OCI-LY7 (cell line): Measurements from ENCODE around the gene PODNL1. TPM values are rescaled to one million over a fixed set of nuclear protein-coding genes. Genes with fewer than 3 reads are reported as not detected.

ENCODE experiments used
- BruUV-seq: library from RNA; stranded (reverse); fragments of 400-500 nt; replicated peaks from 2 replicates; lab custom pipeline; 2021; lab: Mats Ljungman, UMichigan
- CTCF ChIA-PET: fragments of 300-600 bp; sonication (Branson Sonifier 250); formaldehyde crosslinking; loops from one replicate; lab custom pipeline; 2022; ENCODE audit warnings: antibody characterized with exemption; ENCODE audit not compliant: unreplicated experiment; lab: Charles Lee
- POLR2A ChIA-PET: fragments of 300-600 bp; sonication (Branson Sonifier 250); formaldehyde crosslinking; loops from one replicate; lab custom pipeline; 2022; ENCODE audit warnings: antibody characterized with exemption; lab: Charles Lee
- DNase-seq: peaks from one replicate; pipeline ENCODE4 v3.0.0-alpha.2; 2015; ENCODE audit warnings: low spot score
- H2AFZ ChIP-seq: fragments of 200-600 bp; sonication (generic), shearing (Covaris generic); 2 replicates; pipeline ENCODE4 v1.6.1; 2014; ENCODE audit warnings: mild to moderate bottlenecking, antibody characterized with exemption, low read length, moderate library complexity
- H3K27ac ChIP-seq: fragments of 200-600 bp; sonication (generic); 2 replicates; pipeline ENCODE4 v1.5.1; 2014; ENCODE audit warnings: mixed run types, low read depth, mild to moderate bottlenecking, moderate library complexity, low read length, inconsistent platforms; ENCODE audit not compliant: poor library complexity, severe bottlenecking
- H3K36me3 ChIP-seq: fragments of 200-600 bp; sonication (generic); 2 replicates; pipeline ENCODE4 v1.6.1; 2014; ENCODE audit warnings: mild to moderate bottlenecking, antibody characterized with exemption, low read length, moderate library complexity, mixed read lengths; ENCODE audit not compliant: insufficient read depth
- H3K4me1 ChIP-seq: fragments of 200-600 bp; sonication (generic); 2 replicates; pipeline ENCODE4 v1.5.1; 2014; ENCODE audit warnings: mild to moderate bottlenecking, low read length; ENCODE audit not compliant: insufficient read depth, poor library complexity, severe bottlenecking
- H3K4me2 ChIP-seq: fragments of 200-600 bp; sonication (generic); 2 replicates; pipeline ENCODE4 v1.6.1; 2014; ENCODE audit warnings: mild to moderate bottlenecking, low read length
- H3K4me3 ChIP-seq: fragments of 200-600 bp; sonication (generic); 2 replicates; pipeline ENCODE4 v1.5.1; 2014; ENCODE audit warnings: mild to moderate bottlenecking, low read depth, low read length; ENCODE audit not compliant: poor library complexity, severe bottlenecking
- H3K79me2 ChIP-seq: fragments of 200-600 bp; sonication (generic); 2 replicates; pipeline ENCODE4 v1.6.1; 2016; ENCODE audit warnings: low read depth, mild to moderate bottlenecking, low read length, moderate library complexity, mixed read lengths; ENCODE audit not compliant: insufficient read depth
- H3K9me2 ChIP-seq: fragments of 200-600 bp; sonication (generic); 2 replicates; pipeline ENCODE4 v1.6.1; 2016; ENCODE audit warnings: mild to moderate bottlenecking, low read length, mixed read lengths; ENCODE audit not compliant: insufficient read depth
- H3K9me3 ChIP-seq: fragments of 200-600 bp; sonication (generic); 2 replicates; pipeline ENCODE4 v1.6.1; 2014; ENCODE audit warnings: mild to moderate bottlenecking, mixed run types, low read length, mixed read lengths
- H4K20me1 ChIP-seq: fragments of 200-600 bp; sonication (generic); 2 replicates; pipeline ENCODE4 v1.6.1; 2014; ENCODE audit warnings: mild to moderate bottlenecking, antibody characterized with exemption, low read length, moderate library complexity, mixed read lengths; ENCODE audit not compliant: insufficient read depth
- CTCF ChIP-seq: fragments of 200-600 bp; sonication (generic); conservative IDR thresholded peaks from 2 replicates; pipeline ENCODE4 v1.5.1; 2014; ENCODE audit warnings: mild to moderate bottlenecking, antibody characterized with exemption, low read length, moderate library complexity, mixed read lengths
- EZH2phosphoT487 ChIP-seq: fragments of 200-600 bp; sonication (generic); IDR thresholded peaks from 2 replicates; pipeline ENCODE4 v1.6.1; 2018; ENCODE audit warnings: low read depth, borderline replicate concordance, mild to moderate bottlenecking, mixed run types, antibody characterized with exemption, low read length, moderate library complexity, mixed read lengths
- intact Hi-C: fragments of 100-400 bp; cut with micrococcal nuclease; formaldehyde crosslinking; loops from one replicate; pipeline ENCODE4 v1.10.0; 2022; ENCODE audit not compliant: unreplicated experiment
- total RNA-seq, 2 experiments: library from RNA; depleted of rRNA in 1 of 2; stranded (reverse); fragments of >200 nt in 1 of 2; shearing (Covaris generic) in 1 of 2; gene quantifications; 2 replicates each; pipeline ENCODE4 v1.2.3, GENCODE V29; 2014 to 2022

The PODNL1 gene
- total RNA-seq, 2 experiments from 2014 or later = 0.16 TPM; not detected in 1

- DNase-seq = no peak
Observed at GRCh38 chr19:13937479-13938300, 527 bp downstream of the PODNL1 start.

GRCh38 chr19:13935765-13936510 lies 2.3 kb downstream of the PODNL1 start:
- TF ChIP-seq CTCF (no peak), EZH2phosphoT487 (no peak)
- Histone ChIP-seq H4K20me1 (no peaks in the 10 kb centered on the region), H3K4me2 (no peak overlapping the region), H3K9me2 (no peaks in the 10 kb centered on the region), H3K4me3 (no peak overlapping the region), H2AFZ (no peak overlapping the region), H3K9me3 (no peaks in the 10 kb centered on the region), H3K27ac (no peak overlapping the region), H3K4me1 (no peaks in the 10 kb centered on the region), H3K36me3 (no peaks in the 10 kb centered on the region), H3K79me2 (no peaks in the 10 kb centered on the region)
- BruUV-seq = no TSS peak
- no peak for DNase-seq
- CTCF ChIA-PET = no interaction called here
- intact Hi-C loops = no loop called here
- POLR2A ChIA-PET = no interaction called here

More at GRCh38 chr19:13937479-13938300, 527 bp downstream of the PODNL1 start:
- H3K79me2 ChIP-seq = no peaks in the 10 kb centered on the region
- POLR2A ChIA-PET = interaction anchor here (0.6 kb wide), 1 partner anchor 9 kb away, joined by 3 read pairs; no protein-coding TSS in a partner anchor
- no peaks in the 10 kb centered on the region for H3K4me1 ChIP-seq
- H4K20me1 ChIP-seq = no peaks in the 10 kb centered on the region
- CTCF ChIA-PET = interaction anchor here (0.6 kb wide), 1 partner anchor 68 kb away, joined by 4 read pairs; the partner anchor contains the start of gene RFX1
- TF ChIP-seq CTCF = no peak
- H3K4me2 ChIP-seq = no peak overlapping the region
- no peak overlapping the region for H3K27ac ChIP-seq
- no peak overlapping the region for H3K4me3 ChIP-seq
- peaks cover 3% of the 10 kb centered on the region; the same call in 1 of the 2 replicates for H3K9me3 ChIP-seq
- H3K36me3 ChIP-seq = no peaks in the 10 kb centered on the region
- intact Hi-C loops = no loop called here
- no peak overlapping the region for H2AFZ ChIP-seq
- H3K9me2 ChIP-seq = no peaks in the 10 kb centered on the region
- no TSS peak for BruUV-seq
